DLD1 (cell line): ENCODE measurements around the gene INHA.

Experiments
- in situ Hi-C: cut with HindIII; loops from 2 replicates; pipeline ENCODE4 v1.10.0; 2017; ENCODE audit warnings: low sequenced_read_pairs

The INHA gene

DNA sequence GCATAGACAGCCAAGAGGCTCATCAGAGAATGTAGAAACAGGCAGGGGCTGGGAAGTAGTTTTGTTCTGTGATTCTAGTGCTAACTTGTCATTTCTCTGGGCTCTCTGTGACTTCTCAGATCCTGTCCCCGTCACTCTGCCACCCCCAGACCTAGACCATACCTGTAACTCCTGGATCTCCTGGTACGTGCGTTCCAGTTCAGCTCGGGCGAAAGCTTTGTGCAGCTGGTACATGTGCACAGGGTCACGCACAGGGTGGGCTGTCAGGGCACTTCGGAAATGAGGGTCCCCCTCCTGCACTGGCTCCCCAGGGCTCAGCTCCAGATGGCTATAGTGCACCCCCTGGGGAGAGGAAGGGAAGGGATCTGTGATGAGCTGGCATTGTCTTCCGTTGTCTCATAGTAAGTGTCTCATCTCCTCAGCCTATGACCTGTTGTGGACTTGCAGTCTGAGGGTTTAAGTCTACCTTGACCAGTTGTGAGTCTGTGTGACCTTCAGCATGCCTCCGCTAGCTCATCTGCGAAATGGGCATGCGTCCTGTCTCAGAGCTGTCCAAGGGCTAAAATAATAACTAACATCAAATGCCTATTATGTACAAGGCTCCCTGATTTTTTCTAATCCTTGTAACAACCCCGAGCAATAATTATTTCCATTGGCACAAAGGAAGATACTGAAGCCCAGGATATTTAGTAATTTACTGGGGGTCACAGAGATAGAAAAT is 31.2 kb upstream of the INHA start:
- in situ Hi-C loops, result no loop called here

DNA sequence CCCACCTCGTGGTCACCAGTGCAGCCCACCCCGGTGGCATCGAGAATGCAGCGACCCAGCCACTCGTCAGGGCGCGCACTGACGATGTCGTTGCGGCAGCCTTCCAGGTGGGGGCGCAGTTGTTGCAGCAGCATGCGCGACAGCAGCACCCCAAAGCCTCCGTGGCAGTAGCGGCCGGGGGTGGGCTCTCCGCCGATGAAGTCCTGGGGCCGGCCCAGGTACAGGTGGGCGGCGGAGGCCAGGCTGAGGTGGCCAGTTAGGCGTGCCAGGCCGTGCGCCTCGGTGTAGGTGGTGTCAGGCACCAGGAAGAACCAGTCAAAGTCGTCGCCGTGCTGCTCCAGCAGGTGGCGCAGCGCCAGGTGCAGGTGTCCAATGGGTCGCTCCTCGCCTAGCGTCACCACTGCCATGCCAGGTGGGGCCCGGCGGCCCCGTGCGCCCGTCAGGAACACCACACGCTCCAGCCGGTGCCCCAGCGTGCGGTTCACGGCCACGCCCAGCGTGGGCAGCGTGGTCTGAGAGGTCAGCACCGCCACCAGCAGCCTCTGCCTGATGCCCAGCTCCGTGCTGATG is 30.4 kb upstream of the INHA start:
- in situ Hi-C loops, result no loop called here

DNA sequence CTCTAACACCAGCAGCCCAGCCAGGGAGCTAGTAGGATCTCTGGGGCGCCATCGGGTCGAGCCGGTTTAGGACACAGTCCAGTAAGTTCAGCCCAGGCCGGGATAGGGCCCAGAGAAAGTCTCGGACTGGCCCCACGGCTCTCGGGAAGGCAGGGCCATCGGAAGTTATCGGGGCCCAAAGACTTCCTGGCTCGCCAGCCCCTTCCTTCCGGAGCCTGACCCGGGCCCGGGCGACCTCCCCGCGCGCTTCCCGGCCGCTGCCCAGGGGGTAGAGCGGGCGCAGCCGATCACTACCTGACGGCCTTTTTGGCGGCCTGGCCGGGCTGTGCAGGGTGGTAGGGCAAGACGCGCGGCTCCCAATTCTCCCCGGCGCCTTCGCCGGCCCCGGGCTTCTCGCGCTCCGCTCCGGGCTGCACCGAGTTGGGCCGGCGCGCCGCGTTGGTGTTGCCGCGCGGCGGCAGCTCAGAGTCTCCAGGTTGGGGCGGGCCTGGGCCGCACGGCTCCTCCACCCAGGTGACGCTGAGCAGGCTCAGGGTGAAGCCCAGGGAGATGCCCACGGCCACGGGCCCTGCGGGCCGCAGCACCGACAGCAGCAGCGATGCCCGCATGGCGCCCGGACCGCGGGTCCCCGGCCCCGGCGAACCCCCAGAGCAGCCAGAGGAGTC is 29.0 kb upstream of the INHA start:
- in situ Hi-C loops, result no loop called here

DNA sequence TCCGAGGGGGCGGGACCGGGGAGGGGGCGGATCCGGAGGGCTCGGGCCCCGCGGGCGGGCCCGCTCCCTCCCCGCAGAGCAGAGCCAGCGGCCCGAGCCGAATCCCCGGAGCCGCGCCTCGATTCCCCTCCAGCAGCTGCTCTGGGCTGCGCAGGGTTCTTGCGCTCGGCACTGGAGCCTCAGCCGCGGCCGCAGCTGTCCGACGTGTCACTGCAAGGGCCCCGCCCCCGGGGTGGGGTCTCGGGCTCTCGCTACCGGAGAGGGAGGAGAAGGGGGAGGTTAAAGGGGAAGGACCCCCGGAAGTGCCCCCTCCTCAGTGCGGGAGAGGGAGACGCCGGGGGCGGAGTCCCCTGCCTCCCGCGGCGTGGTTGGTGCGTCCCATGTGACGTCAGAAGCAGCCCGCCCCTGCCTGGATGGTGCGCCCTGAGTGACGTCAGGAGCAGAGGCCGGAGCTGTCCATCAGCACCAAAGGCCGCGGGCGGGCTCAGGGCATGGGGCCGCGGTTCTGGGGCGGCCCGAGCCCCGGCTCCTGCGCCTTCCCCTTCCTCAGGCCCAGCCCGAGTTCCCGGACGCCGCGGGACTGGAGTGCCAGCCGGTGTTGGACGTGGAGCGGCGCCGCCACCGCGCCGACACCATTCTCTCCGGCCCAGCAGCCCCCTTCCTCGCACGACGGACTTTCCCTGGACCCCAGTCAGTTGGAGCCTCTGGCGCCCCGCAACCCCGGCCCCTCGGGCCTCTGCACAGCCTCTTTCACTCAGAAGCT is 28.3 kb upstream of the INHA start, which contains the start of the genes CHPF and TMEM198:
Gene CHPF (minus strand): TSS at position 214 of the 763 bp plus-strand sequence. CDS start 271 bp downstream, outside the sequence.
Gene TMEM198 (plus strand): TSS at position 433 of the 763 bp plus-strand sequence. CDS start 700 bp downstream, outside the sequence.
- in situ Hi-C loops, result no loop called here

DNA sequence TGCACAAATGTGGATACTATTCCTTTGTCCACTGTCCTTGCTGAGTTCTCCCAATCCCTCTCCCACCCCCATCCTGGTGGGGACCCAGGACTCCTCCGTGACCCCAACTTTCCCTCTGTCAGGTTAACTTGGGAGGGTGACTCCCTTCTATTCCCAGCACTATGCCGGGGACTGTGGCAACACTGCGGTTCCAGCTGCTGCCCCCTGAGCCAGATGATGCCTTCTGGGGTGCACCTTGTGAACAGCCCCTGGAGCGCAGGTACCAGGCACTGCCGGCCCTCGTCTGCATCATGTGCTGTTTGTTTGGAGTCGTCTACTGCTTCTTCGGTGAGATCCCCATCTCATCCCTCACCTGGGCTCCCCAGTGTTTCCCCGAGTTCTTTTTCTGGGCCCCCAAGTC is 27.5 kb upstream of the INHA start:
- in situ Hi-C loops, result no loop called here

DNA sequence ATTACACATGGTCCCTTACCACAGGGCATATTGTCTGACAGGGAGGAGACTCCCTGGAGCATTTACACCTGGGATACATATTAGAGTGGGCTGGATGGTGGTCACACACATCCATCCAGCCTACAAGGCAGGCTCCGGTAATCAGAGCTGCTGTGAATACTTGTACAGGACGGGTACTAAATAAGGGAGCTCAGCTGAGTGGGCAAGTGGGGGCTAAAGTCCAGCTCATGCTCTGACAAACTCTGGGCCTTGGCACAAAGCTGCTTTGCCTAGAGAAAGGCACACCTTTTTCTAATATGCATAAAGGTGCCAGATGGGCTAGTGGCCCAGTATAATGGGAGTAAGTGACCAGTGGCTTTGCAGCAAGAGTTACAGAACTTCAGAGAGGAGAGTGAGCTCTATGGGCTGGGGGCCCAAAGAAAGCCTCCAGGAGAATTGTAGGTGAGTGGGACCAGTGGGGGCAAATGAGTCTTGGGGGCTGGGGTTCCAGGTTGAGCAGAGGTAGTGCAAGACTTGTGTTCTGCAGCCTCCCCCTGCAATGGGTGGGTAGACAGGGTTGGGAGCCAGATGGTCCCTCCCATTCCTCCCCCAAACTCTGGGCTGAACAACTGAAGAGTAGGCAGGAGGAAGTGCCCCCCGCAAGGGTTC is 26.7 kb upstream of the INHA start:
- in situ Hi-C loops, result no loop called here

DNA sequence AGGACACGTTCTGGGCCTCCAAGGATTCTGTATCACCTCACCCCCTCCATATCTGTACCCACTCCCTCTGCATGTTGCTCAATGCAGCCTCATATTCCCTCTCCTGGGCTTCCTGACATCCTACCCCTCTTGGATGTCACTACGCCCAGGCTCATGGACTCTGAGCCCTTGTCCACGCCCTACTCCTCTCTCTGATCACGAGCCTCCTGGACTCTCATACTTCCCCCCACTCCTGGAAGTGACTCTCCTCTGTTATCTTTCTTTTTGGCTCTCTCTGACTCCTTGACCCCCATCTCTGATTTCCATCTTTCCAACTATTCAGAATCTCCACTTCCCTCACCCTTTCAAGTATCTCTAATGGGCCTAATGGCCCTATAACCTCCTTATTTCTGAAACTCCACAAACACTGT is 26.2 kb upstream of the INHA start:
- in situ Hi-C loops, result no loop called here

DNA sequence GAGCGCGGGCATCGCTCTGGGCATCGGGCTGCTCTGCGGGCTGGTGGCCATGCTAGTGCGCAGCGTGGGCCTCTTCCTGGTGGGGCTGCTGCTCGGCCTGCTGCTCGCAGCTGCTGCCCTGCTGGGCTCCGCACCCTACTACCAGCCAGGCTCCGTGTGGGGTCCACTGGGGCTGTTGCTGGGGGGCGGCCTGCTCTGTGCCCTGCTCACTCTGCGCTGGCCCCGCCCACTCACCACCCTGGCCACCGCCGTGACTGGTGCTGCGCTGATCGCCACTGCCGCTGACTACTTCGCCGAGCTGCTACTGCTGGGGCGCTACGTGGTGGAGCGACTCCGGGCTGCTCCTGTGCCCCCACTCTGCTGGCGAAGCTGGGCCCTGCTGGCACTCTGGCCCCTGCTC is 24.5 kb upstream of the INHA start:
- in situ Hi-C loops, result no loop called here

DNA sequence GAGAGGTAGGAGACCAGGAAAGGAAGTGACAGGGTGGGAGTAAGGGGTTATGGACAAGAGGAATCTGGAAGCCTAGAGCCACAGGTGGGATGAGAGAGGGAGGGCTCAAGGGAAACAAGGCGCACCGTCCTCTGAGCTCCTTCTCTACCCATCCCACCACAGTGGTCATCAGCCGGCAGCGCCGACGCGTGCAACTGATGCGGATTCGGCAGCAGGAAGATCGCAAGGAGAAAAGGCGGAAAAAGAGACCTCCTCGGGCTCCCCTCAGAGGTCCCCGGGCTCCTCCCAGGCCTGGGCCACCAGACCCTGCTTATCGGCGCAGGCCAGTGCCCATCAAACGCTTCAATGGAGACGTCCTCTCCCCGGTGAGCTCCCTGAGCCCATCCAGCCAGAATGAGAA is 23.1 kb upstream of the INHA start:
- in situ Hi-C loops, result no loop called here

DNA sequence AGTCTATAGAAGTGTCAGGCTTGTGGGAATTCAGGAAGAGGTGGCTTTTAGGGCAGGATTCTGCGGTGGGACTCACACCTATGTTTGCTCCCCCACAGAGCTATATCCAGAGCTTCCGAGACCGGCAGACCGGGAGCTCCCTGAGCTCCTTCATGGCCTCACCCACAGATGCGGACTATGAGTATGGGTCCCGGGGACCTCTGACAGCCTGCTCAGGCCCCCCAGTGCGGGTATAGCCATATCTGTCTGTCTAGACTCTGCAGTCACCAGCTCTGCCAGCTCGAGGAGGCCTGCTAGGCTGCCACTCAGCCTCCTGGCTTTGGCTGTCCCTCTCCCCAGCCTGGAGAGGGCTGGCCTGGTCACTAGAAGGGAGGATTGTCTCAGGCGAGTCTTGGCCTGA is 22.5 kb upstream of the INHA start:
- in situ Hi-C loops, result no loop called here

DNA sequence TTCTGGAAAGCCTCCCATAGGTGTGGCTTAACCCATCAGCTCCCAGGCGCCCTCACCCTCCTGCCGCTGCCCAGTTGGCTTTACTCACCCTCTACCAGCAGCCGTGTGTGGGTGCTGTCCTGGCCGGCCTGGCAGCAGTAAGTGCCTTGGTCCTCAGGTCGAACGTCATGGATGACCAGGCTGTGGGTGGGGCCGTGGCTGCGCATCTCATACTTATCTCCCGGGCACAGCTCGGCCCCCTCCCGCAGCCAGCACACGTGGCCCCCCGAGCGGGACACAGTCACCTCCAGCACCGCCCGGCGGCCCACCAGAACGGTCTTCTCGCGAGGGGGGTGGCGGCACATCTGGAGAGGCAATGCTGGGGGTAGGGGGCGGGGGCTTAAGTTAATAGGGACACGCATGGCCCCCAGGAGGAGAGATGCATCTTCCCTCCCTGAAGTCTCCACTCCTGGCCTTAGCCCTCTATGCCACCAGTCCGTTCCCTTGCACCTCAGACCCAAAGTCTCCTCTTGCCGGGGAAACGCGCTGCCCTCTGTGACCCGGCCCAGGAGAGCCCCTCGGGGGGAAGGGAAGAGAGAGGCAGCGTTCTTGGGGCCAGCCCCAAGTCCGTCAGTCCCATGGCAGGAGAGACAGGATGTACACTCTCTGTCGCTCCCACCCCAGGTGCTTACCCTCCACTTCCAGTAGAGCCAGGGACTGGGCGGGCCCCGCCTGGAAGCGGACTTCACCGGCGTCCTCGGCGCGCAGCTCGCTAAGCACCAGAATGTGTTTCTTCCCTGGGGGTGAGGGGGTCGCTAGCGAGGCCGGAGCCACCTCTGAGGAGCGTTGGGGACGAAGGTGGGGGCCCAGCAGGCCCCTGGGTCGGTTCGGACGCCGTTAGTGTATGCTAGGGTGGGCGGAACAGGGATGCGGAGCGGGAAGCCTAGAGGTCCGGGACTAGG is 20.4 kb upstream of the INHA start:
- in situ Hi-C loops, result no loop called here

DNA sequence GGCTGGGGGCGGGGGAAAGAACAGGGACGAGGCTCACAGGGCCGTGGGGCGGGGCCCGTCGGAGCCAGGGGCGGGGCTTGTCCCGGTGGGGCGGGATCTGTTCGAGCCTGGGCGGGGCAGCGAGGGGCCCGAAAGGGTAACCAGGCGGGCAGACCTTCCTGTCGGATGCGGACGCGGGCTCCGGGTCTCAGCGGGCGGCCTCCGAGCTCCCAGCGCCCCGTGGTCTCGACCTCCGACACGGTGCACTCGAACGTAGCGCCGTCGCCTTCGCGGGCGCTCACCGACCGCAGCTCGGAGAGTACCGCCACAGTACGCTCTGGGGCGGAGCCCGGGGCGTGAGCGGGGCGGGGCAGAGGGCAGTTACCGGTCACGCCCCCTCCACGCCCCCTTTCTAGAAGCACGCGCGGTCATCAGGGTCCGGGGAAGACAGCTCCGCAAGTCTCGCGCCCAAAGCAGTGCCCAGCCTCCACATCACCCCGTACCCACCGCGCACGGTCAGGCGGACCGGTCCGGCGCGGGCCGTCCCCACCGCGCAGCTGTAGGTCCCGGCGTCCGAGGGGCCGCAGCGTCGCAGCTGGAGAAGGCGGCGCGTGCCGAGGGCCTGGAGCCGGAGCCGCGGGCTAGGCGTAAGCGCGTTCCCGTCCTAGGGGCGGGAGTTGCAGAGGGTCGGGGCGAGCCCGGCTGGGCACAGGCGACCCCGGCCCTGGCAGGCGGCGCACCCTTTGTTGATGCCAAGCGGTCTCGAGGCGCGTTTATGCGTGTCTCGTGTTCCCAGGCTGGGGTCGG is 19.5 kb upstream of the INHA start:
- in situ Hi-C loops, result no loop called here

DNA sequence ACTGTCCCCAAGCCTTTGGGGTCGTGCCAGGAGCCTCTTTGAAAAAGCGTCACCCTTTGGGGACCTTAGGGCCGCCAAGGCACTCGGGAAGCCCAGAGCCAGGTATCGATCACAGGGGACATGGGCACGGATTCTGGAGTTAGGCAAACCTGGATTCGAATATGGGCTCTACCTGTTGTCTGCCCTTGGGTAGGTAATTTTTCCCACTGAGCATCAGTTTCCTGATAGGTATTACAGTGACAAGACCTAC is 19.0 kb upstream of the INHA start:
- in situ Hi-C loops, result no loop called here

DNA sequence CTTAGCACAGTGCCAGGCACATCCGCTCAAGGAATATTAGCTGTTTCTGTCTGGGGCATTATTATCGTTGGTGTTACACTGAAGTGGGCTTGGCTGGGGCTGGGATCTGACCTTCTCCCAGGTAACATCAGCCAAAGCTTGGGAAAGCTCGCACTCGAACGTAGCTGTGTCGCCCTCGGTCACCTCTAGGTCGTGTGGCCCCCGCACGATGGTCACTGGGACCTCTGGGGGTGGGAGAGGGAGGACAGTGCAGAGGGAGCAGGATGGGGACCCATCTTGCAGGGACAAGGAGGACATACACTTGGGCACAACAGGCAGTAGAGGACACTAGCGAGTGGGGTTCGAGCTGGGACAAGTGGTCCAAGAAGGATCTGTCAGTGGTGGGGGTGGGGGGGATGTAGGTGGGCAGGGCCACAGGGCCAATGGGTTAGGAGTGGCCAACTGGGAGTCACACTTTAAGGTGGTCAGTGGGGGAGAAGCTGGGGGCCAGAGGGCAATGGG is 18.6 kb upstream of the INHA start:
- in situ Hi-C loops, result no loop called here

DNA sequence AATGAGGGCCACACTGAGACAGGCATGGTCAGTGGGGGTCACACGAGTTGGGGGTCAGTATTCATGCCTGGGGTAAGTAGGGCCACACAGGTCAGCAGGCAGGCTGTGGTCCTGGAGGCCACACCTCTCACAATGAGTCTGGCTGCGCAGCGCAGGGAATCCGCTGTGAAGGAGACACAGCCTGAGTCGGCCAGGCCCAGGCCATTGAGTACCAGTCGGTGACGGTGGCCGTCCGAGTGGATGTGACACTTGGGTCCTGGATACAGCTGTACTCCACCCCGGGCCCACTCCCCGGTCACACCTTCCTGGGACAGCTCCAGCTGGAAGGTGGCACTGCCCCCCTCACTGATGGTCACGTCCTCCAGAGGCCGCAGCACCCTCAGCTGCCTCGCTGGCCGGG is 17.8 kb upstream of the INHA start:
- in situ Hi-C loops, result no loop called here

DNA sequence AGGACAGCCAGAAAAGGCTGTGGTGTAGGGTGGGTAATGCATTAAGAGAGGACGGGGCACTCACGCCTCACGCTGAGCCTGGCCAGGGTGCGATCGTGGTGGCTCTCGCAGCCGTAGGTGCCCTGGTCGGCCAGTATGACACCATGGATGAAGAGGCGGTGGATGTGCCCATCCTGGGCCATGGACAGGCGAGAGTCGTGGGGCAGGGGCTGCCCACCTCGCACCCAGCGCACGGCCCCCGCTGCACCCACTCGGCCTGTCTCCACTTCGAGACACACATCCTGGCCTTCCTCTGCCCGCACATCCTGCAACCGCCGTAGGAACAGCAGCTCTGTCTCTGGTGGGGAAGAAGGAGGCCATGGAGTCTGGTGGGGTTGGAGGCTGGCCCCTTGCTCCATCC is 16.2 kb upstream of the INHA start:
- in situ Hi-C loops, result no loop called here

DNA sequence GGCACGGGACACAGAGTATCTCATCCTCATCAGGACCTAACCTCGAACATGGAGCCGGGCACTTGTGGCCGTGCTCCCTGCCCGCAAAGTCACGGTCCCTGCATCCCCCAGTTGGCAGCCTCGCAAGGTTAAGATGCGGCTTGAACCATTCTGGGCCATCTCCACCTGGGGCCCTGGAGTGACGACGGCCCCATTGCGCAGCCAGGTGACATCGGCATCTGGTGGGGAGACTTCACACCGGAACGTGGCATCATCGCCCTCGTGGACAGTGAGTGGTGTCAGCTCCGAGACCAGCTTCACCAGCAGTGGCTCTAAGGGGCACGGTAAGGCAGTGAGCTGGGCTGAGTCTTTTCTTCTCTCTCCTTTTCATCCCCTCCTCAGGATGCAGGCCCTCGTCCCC is 15.7 kb upstream of the INHA start:
- in situ Hi-C loops, result no loop called here

DNA sequence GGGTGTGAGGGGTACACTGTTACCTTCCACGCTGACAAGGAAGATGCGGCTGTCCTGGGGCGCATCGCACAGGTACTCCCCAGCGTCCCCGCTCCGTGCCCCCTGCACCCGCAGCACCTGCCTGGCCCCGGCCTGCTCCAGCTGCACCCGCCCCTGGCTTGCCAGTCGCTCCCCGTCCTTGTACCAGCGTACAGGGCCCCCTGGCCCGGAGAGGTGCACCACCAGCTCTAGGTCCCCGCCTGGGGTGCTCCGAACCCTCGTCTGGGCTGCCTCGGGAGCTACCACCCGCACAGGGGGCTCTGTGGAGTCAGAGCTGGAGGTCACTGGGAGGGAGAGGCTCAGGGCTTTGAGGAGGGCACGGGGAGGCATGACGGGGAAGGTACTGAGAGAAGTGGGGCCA is 14.8 kb upstream of the INHA start:
- in situ Hi-C loops, result no loop called here
